NCI-H2107 treated with DMSO at 0.1 percent for 48 hours (cell line): ENCODE data around the gene FGA.

Experiments
- DNase-seq: peaks from one replicate; lab custom pipeline; 2025; ENCODE audit not compliant: unreplicated experiment; lab: John Stamatoyannopoulos, UW

The FGA gene

GRCh38 chr4:154590329-154591006, at the start of gene FGA:
Gene FGA (minus strand): TSS chr4:154590742. CDS start chr4:154590687, 55 bp downstream.
- DNase-seq = no peak

DNA sequence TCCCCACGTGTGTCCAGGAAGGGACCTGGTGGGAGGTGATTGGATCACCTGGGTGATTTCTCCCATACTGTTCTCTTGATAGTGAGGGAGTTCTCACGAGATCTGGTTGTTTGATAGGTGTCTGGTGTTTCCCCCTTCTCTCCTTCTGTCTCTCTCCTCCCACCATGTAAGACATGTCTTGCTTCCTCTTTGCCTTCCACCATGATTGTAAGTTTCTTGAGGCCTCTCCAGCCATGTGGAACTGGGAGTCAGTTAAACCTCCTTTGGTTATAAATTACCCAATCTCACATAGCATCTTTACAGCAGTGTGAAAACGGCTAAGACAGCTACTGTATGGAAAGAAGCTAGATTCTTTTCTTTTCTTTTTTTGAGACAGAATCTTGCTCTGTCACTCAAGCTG, 43.5 kb upstream of the FGA start:
- DNase-seq = no peak

DNA sequence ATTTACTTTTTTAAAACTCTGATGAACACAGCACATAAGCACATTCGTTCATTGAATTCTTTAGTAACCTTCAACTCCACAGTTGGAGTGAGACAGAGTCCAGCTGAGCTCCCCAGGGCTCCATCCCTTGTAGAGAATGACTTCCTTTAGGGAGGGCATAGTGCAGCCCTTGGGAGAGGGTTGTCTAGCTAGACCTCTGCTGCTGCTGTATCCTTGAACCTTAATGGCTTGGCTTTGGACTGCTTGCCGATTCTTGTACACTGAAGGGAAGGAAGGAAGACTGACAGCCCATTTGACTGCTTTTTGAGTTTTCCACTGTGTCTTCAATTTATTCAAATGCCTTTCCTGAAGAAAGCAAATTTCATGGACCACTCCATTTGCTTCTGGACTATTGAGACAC, 41.3 kb upstream of the FGA start:
- DNase-seq = no peak

GRCh38 chr4:154630324-154630723, 39.8 kb upstream of the FGA start:
- DNase-seq = no peak

DNA sequence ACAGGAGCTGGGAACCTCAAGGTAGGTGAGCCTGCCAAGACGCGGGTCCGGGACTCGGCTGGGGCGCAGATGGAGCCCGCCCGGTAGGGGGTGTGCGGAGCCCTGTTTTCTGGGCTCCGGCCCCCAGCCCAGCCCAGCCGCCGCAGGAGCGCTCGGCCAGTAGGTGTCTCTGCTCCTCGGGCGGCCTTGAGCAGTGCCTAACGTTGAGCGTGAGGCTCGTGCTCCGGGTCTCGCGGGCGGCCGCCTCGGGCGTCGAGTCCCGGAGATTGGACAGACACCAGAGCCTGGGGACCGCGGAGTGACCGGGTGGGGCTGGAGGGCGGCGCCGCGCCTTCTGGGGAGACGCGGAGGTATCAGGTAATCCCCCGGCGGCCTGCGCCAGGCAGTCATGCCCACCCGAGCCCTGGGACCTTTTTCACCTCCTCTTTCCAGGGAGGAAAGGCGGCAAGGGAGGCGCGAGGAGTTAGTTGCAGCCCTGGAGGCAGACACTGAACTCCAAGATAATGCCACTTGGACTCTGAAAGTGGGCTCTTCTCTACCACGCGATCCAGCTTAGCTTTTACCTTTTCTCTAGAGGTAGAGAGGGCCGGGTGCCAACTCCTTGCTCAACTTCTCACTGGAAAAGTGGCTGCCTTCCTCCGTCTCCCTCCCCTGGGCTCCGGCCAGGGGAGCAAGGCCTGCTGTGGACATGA, 36.4 kb upstream of the FGA start:
- DNase-seq = no peak

GRCh38 chr4:154625971-154626370, 35.4 kb upstream of the FGA start:
- no peak for DNase-seq

GRCh38 chr4:154623995-154624394, 33.5 kb upstream of the FGA start:
- DNase-seq = no peak

GRCh38 chr4:154623436-154623835, 32.9 kb upstream of the FGA start:
- no peak for DNase-seq

- peak; percentile 8 for DNase-seq
These were observed 32.1 kb upstream of the FGA start for GRCh38 chr4:154622598-154622997.

DNA sequence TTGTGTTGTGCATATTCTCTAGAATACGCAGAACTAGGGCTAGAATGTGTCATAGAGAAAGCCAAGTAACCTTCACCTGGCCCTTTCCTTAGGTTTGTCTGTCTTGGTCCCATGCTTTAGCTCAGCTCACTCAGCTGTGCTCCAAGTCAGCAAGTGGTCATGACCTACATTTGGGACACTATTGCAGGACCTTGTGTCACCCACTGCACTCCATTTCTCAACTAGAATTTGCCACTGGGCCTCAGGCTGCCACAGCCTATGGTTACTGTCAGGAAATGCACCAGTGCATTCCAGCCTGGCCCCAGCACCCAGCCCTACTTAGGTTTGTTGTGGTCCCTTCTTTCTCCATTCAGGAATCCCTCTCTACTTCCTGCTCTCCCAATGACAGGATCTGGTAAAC, 29.6 kb upstream of the FGA start:
- no peak for DNase-seq

DNA sequence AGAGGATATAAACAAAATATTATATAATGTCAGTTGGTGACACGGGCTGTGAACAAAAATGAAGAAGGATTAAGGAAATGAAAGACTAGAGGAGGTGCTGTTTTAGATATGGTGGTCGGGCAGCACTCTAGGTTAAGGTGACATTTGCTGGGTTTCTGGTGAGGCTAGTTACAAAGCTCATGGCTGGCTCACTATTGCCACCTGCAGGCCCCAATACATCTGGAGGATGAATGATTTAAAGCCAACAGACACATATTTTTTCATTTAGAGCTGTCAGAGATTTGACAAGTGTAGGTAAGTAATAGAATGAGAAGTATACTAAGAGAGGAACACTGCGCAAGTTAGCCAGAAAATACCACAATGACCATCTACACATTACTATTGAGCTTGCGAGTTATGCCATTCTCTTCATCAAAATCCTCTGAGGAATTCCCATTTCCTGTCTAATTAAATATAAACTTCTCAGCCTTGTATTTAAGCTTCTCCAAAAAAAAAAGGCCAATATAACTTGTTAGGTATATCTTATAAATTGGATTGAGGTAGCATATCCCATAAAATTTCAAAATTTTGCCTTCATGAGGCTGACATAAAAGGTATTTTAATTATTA, 28.3 kb upstream of the FGA start:
- DNase-seq = no peak

DNA sequence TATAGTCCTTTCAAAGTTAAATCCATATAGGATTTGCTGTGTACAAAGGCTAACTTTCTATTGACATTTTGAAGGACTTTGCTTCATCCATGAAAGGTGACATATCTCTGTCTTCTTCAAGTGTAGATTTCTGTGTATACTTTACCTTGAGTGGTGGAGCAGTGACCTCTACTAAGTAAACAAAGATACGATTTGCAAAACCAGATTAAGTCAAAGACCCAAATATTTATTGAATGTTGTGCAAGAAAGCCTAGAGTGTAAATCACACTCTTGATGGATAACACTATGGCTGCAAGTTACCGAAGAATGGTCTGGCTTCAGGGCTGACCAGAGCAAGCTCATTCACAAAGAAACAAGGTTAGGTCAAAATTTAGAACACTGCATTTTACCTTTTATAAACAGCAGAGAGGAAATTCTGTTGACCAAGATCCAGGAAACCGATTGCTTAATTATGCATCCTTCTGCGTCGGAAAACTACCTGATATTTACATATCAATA, 27.3 kb upstream of the FGA start:
- no peak for DNase-seq

DNA sequence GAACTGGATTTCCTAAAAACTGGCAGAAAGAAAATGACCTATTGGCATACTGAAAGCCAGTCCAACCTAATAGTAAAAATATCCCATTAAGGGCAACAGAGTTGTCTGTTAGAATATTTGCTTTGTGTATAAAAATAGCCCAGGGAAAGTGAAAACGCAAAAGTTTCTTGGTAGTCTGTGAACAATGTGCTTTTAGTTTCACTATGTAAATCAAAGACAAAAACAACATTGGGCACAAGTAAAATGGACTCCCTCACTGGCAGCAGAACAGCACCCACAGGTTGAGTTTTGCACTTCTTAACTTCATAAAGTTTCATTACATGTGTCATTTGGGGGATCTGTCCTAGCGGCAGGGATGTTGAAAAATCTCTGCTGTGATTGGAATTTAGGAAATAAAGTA, 26.2 kb upstream of the FGA start:
- DNase-seq = no peak

- DNase-seq = no peak
These were observed 25.7 kb upstream of the FGA start for GRCh38 chr4:154616287-154616686.

DNA sequence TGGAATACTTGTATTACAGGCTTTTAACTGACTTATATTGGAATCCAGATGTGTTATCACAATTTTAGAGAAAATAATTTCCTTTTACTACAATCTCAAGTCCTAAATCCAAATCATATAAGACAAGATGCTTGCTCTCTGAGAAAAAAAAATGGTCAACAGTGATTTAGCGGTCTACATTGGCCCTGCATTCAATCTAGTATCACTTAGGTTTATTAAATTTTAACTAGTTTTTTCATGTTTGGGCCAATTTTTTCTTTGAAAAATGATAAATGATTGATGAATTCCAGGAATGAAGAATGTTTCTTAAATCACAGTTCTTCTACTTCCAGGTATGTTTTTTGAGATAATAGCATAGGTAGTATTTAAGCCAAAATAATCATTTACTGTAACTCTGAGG, 24.7 kb upstream of the FGA start:
- DNase-seq = no peak

DNA sequence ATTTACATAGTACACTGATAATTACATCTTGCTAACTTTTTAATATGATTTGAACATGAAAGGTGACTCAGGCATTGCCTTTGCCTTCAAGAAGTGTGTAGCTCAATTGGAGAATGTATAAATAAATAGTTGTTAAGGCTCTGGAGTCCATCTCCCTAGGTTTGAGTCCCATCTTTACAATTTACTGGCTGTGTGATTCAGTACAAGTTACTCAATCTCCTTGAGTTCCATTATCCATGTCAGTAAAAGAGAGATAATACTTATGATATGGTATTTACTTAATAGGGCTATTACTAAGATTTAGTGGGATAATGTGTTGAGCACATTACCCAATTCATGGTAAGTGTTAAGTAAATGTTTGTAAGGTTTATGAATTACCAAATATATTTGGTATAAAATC, 23.8 kb upstream of the FGA start:
- no peak for DNase-seq

DNA sequence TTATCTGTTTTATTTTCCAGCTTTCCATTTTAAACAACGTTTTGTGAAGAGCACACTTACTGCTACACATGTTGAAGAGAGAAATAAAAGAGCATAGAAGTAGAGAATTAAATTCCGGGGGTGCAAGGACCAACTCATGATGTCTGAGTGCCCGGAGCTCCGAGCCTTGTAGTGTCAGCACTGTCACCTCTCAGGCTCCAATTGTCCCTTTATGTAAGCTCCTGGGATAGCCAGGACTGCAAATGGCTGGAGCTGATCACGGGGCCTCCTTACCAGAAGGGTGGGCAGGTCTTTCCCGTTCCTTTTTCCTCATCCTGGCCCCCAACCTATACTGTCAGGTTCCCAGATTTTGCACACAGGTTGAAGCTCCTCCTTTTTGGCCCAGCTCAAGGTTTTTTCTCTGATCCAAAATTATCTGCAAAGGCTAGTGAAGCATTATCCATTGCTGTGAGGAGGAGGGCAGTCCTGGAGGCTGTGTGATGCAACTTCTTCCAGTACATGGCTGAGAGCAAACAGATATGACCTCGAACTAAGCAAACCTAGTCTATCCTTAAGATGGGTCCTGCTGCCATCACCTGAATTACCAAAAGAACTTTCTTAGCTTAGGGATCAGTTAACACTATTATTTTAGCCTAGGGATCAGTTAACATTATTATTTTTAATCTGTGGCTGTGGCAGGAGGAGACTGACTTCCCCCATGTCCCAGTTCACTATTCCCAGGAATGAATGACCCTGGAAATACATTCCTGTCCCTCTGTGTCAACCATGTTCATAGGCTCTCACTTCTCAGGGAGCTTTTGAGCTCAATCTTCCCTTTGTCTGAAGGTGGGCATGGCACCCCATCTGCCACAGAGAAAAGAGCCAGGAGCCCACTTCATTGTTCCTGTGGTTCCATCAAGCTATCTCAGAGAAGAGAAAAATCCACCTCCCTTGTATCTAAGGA, 22.2 kb upstream of the FGA start, which contains the start of gene FGG:
TSS of gene FGG (minus strand) at position 185 of the 943 bp plus-strand sequence. CDS start at position 138, 47 bp downstream.
- DNase-seq = no peak

DNA sequence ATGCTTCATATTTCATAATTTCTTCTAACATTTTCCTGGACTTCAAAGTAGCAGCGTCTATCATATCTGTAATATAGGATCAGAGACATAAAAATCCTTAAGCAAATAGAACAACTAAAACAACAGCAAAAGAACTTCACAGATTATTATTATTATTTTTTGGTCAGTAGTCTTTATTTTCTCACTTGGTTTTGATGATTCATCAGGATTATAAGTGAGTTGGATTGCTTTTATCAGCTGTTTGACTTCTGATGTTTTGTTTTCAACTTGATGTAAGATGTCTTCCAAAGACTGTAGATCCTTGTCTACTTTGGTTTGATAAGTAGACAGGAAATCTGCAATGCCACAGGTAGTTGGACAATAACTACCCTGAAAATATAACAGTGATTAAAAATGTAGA, 21.3 kb upstream of the FGA start:
- DNase-seq = no peak

DNA sequence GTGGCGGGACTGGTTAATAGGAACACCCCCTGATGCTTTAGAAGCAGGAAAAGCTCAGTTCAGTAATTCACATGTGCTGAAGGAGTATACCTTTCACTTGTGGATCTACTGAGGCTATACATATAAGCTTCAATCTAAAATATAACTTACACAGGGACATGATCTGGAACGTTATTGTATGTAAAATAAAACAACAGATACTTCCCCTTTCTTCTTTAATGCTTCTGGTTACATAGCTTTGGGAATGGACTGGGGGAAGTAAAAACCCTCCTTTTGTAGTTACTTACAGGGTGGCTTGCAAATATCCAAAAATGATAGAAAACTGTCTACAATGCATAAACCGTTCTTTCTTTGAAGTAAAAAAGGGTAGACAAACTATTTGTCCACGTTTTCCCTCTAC, 20.0 kb upstream of the FGA start:
- DNase-seq = no peak

DNA sequence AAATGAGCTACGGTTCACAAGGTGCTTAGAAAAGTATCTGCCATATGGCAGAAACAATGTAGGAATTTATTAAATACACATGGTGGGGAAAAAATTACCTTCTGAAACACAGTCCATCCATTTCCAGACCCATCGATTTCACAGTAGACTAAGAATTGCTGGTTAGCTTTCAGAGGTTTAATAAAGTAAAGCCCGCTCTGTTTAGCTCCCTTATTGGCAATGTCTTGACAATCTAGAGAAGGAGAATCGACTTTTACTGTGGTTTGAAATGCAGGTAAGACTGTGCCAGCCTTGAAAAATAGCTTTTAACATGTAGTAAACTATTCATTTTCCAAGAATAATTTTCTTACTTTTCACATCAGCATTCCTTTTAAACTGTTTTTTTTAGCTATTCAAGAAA, 19.0 kb upstream of the FGA start:
- DNase-seq = no peak
